ENCODE results near the gene LIPC.

GRCh38 chr15:58503139-58504027 lies 71.6 kb downstream of the LIPC start:
- TF ChIP-seq POLR2AphosphoS5 (IDR thresholded peaks at IDR 0.05) (no peak), CTCF (IDR thresholded peaks at IDR 0.05) (no peak), POLR2A (IDR thresholded peaks at IDR 0.05) (no peak)
